Mesothelial cell of epicardium (in vitro differentiated cells): ENCODE data around the gene PIP5KL1. TPM values are rescaled to one million over a fixed set of nuclear protein-coding genes. Genes with fewer than 3 reads are reported as not detected.

Source experiments
- DNase-seq, 2 experiments: peaks; one replicate each; pipeline ENCODE4 v3.0.0; 2021; ENCODE audit warnings: low spot score in 2 of 2; ENCODE audit not compliant: unreplicated experiment in 2 of 2
- H3K27ac Mint-ChIP-seq: 2 replicates; pipeline ENCODE4 v1.8.0; 2021; ENCODE audit warnings: mixed read lengths
- H3K27me3 Mint-ChIP-seq: 2 replicates; pipeline ENCODE4 v1.8.0; 2021; ENCODE audit warnings: low read depth, mixed read lengths
- H3K36me3 Mint-ChIP-seq: 2 replicates; pipeline ENCODE4 v1.8.0; 2021; ENCODE audit warnings: mixed read lengths
- H3K4me1 Mint-ChIP-seq: 2 replicates; pipeline ENCODE4 v1.8.0; 2021; ENCODE audit warnings: mixed read lengths
- H3K4me3 Mint-ChIP-seq: 2 replicates; pipeline ENCODE4 v1.8.0; 2021; ENCODE audit warnings: mild to moderate bottlenecking, moderate library complexity, mixed read lengths
- H3K9me3 Mint-ChIP-seq: 2 replicates; pipeline ENCODE4 v1.8.0; 2021; ENCODE audit warnings: mixed read lengths
- CTCF ChIP-seq: fragments of 200-600 bp; sonication (generic); IDR thresholded peaks from one replicate; pipeline ENCODE4 v1.5.0; 2021; ENCODE audit warnings: antibody characterized with exemption; ENCODE audit not compliant: unreplicated experiment
- total RNA-seq: library from RNA; stranded (reverse); gene quantifications from 3 replicates; pipeline ENCODE4 v1.2.1, GENCODE V29; 2021

Gene PIP5KL1
- total RNA-seq, 1 donor from 2014 or later: 8.2 TPM

GRCh38 chr9:127947841-127948710 lies 17.5 kb upstream of the PIP5KL1 start:
- Mint-ChIP-seq H3K36me3 (peaks cover 15% of the 10 kb centered on the region), H3K27ac (peak overlapping the region; percentile 21), H3K27me3 (no peaks in the 10 kb centered on the region), H3K4me1 (peaks cover 13% of the 10 kb centered on the region), H3K9me3 (no peaks in the 10 kb centered on the region), H3K4me3 (no peak overlapping the region)
- no peak for TF ChIP-seq CTCF
- DNase-seq: no peak

- Mint-ChIP-seq H3K36me3 (peaks cover 22% of the 10 kb centered on the region), H3K27ac (peak overlapping the region; percentile 59), H3K4me1 (peaks cover 15% of the 10 kb centered on the region), H3K9me3 (no peaks in the 10 kb centered on the region), H3K27me3 (no peaks in the 10 kb centered on the region), H3K4me3 (no peak overlapping the region)
- no peak for TF ChIP-seq CTCF
- no peak for DNase-seq
Measured at GRCh38 chr9:127946728-127947127, 16.2 kb upstream of the PIP5KL1 start.

GRCh38 chr9:127945942-127946341 lies 15.4 kb upstream of the PIP5KL1 start:
- no peak for TF ChIP-seq CTCF
- Mint-ChIP-seq H3K27ac (no peak overlapping the region), H3K4me3 (no peak overlapping the region)

GRCh38 chr9:127945338-127945737 lies 14.8 kb upstream of the PIP5KL1 start:
- H3K4me3 Mint-ChIP-seq: no peak overlapping the region
- H3K36me3 Mint-ChIP-seq: peaks cover 25% of the 10 kb centered on the region
- DNase-seq: no peak
- H3K9me3 Mint-ChIP-seq: no peaks in the 10 kb centered on the region
- peaks cover 8% of the 10 kb centered on the region for H3K4me1 Mint-ChIP-seq
- no peak for TF ChIP-seq CTCF
- H3K27ac Mint-ChIP-seq: no peak overlapping the region
- H3K27me3 Mint-ChIP-seq: no peaks in the 10 kb centered on the region

More at GRCh38 chr9:127945942-127946341, 15.4 kb upstream of the PIP5KL1 start:
- DNase-seq: no peak
- Mint-ChIP-seq H3K4me1 (peaks cover 12% of the 10 kb centered on the region), H3K36me3 (peaks cover 22% of the 10 kb centered on the region), H3K9me3 (no peaks in the 10 kb centered on the region), H3K27me3 (no peaks in the 10 kb centered on the region)

GRCh38 chr9:127944586-127945218 lies 14.1 kb upstream of the PIP5KL1 start:
- H3K27ac Mint-ChIP-seq: no peak overlapping the region
- peaks cover 5% of the 10 kb centered on the region for H3K4me1 Mint-ChIP-seq
- H3K4me3 Mint-ChIP-seq: no peak overlapping the region
- no peaks in the 10 kb centered on the region for H3K27me3 Mint-ChIP-seq
- no peak for DNase-seq
- no peaks in the 10 kb centered on the region for H3K9me3 Mint-ChIP-seq
- H3K36me3 Mint-ChIP-seq: peaks cover 26% of the 10 kb centered on the region
- no peak for TF ChIP-seq CTCF
